COR-L47 (cell line): Measurements from ENCODE around the gene JARID2.

ENCODE experiments used
- DNase-seq: peaks from one replicate; lab custom pipeline; 2025; lab: John Stamatoyannopoulos, UW

The JARID2 gene

GRCh38 chr6:15490242-15491100 is 244.6 kb downstream of the JARID2 start:
- DNase-seq, result no peak

- DNase-seq, result peak; percentile 43
These were observed 245.6 kb downstream of the JARID2 start for GRCh38 chr6:15491255-15491985.

GRCh38 chr6:15491986-15492269 is 246.1 kb downstream of the JARID2 start:
- no peak for DNase-seq

GRCh38 chr6:15493437-15494168 is 247.7 kb downstream of the JARID2 start:
- no peak for DNase-seq

- DNase-seq, result no peak
These were observed 249.6 kb downstream of the JARID2 start for GRCh38 chr6:15495375-15495901.

- DNase-seq, result no peak
These were observed 250.7 kb downstream of the JARID2 start for GRCh38 chr6:15496345-15497131.

GRCh38 chr6:15498640-15499039 is 252.8 kb downstream of the JARID2 start:
- DNase-seq, result no peak

- DNase-seq, result no peak
These were observed 253.3 kb downstream of the JARID2 start for GRCh38 chr6:15499125-15499524.

GRCh38 chr6:15499591-15499990 is 253.7 kb downstream of the JARID2 start:
- no peak for DNase-seq

GRCh38 chr6:15500078-15500740 is 254.3 kb downstream of the JARID2 start:
- DNase-seq, result no peak

GRCh38 chr6:15500901-15501825 is 255.3 kb downstream of the JARID2 start:
- DNase-seq, result no peak

GRCh38 chr6:15501826-15502445 is 256.1 kb downstream of the JARID2 start:
- no peak for DNase-seq

GRCh38 chr6:15502446-15503345 is 256.8 kb downstream of the JARID2 start:
- DNase-seq, result no peak

GRCh38 chr6:15503346-15503680 is 257.4 kb downstream of the JARID2 start:
- no peak for DNase-seq

- DNase-seq, result no peak
These were observed 258.2 kb downstream of the JARID2 start for GRCh38 chr6:15504040-15504495.

GRCh38 chr6:15504581-15505350 is 258.9 kb downstream of the JARID2 start:
- peak; percentile 95 for DNase-seq

GRCh38 chr6:15505463-15505918 is 259.6 kb downstream of the JARID2 start:
- no peak for DNase-seq

GRCh38 chr6:15506066-15506465 is 260.2 kb downstream of the JARID2 start:
- no peak for DNase-seq
